Testis (tissue), 2 donors: ENCODE data around the gene CAMTA1.

Experiments
- CTCF ChIP-seq, 3 experiments: fragments of 450-650 bp in 2 of 3; fragments of 200-600 bp in 1 of 3; sonication (generic) in 1 of 3; IDR thresholded peaks; one replicate each; pipeline ENCODE4 v1.5.1; 2016 to 2019; ENCODE audit warnings: antibody characterized with exemption in 3 of 3, mild to moderate bottlenecking in 2 of 3, moderate library complexity in 1 of 3
- POLR2A ChIP-seq: fragments of 450-650 bp; IDR thresholded peaks from one replicate; pipeline ENCODE4 v1.6.1; 2017; ENCODE audit warnings: antibody characterized with exemption, mild to moderate bottlenecking, moderate library complexity

DNA sequence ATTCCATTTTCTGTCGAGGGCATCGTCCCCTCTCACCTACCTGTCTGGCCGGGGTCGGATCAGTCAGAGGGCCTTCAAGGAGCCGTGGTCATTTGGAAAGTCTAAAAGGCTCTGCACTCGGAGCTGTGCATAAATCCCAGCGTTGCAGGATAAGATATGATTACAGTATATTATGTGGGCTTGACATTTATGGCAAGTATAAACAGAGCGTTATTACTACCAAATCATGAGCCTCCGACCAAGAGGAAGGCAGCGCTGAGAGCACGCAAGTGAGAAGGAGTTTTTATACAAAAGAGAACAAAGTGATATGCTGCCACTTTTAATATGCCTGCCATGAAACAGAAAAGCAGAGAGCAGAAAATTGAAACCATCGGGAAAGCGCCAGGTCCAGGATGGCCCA, 566.4 kb downstream of the CAMTA1 start:
- TF ChIP-seq CTCF (IDR thresholded peaks at IDR 0.05) (no peak), POLR2A (no peak)
